Activated CD8-positive, alpha-beta T cell treated with anti-CD3 and anti-CD28 coated beads for 36 hours (primary cell): Measurements from ENCODE around the gene SCRN1. TPM values are rescaled to one million over a fixed set of nuclear protein-coding genes. Genes with fewer than 3 reads are reported as not detected.

ENCODE experiments used
- ATAC-seq: fragments of 200-7000 bp; cut with Tn5 transposase; one replicate; pipeline ENCODE4 v1.10.0; 2021; ENCODE audit warnings: mild to moderate bottlenecking, moderate library complexity
- CTCF ChIA-PET: fragments of 350-600 bp; sonication (Branson Sonifier 250); formaldehyde crosslinking; loops from one replicate; lab custom pipeline; 2021; ENCODE audit warnings: antibody characterized with exemption; lab: Charles Lee
- POLR2A ChIA-PET: fragments of 350-600 bp; sonication (Branson Sonifier 250); formaldehyde crosslinking; loops from one replicate; lab custom pipeline; 2021; ENCODE audit warnings: antibody characterized with exemption; lab: Charles Lee
- DNase-seq: peaks from one replicate; pipeline ENCODE4 v3.0.0-alpha.2; 2020
- H3K27ac Mint-ChIP-seq: one replicate; pipeline ENCODE4 v1.8.0; 2021; ENCODE audit warnings: mild to moderate bottlenecking, mixed read lengths
- H3K27me3 Mint-ChIP-seq: one replicate; pipeline ENCODE4 v1.8.0; 2021; ENCODE audit warnings: mixed read lengths
- H3K36me3 Mint-ChIP-seq: one replicate; pipeline ENCODE4 v1.8.0; 2021; ENCODE audit warnings: low read depth, mixed read lengths
- H3K4me1 Mint-ChIP-seq: one replicate; pipeline ENCODE4 v1.8.0; 2021; ENCODE audit warnings: low read depth, mixed read lengths
- H3K4me3 Mint-ChIP-seq: one replicate; pipeline ENCODE4 v1.8.0; 2021; ENCODE audit warnings: mild to moderate bottlenecking, moderate library complexity, mixed read lengths
- H3K9me3 Mint-ChIP-seq: one replicate; pipeline ENCODE4 v1.8.0; 2021; ENCODE audit warnings: mixed read lengths
- CTCF ChIP-seq: fragments of 200-600 bp; IDR thresholded peaks from one replicate; pipeline ENCODE4 v1.8.0; 2022; ENCODE audit warnings: antibody characterized with exemption, mild to moderate bottlenecking
- intact Hi-C: fragments of 100-400 bp; cut with micrococcal nuclease; formaldehyde crosslinking; loops from one replicate; pipeline ENCODE4 v1.10.0; 2022
- total RNA-seq, 2 experiments: library from RNA; stranded (reverse); gene quantifications; one replicate each; pipeline ENCODE4 v1.2.3, GENCODE V29; 2021

The SCRN1 gene
- total RNA-seq, 2 experiments from 2014 or later: 10.8 to 14.7 TPM

DNA sequence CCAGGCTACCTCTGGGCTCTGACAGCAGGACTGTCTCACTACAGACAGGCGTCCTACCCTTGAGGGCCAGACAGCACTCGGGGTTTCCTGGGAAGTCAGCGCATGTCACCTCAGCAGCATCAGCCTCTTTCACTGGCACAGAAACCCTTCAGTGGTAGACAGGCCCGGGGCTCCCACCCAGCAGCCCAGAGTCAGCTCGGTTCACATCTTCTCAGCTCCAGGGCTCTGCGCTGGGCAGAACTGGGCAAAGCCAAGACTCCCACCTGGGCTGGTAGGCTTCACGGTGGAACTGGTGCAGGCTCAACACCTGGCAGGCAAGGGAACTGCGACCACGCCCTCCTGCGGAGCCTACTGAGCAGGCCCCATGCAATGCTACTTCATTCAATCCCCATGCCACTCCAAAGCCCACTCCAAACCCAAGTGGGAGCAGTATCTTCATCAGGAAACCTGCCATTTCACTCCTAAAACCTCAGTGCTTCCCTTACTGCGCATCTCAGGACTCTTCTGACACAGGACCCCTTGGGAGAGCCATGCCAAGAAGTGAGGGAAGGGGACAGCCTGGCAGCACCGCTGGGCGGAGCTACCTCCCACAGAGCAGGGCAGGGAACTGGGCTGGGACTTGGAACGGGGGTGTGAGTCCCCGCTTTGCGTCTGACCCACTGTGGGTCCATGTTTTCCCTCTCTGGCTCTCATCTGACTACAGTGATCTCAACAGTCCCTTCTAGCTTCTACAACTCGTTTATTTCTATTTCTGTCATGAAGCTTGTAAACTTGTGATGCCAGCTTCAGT is 60.4 kb downstream of the SCRN1 start:
- H3K4me1 Mint-ChIP-seq: peaks cover 6% of the 10 kb centered on the region
- POLR2A ChIA-PET: interaction anchor here (1.2 kb wide), 1 partner anchor 52 kb away, joined by 3 read pairs; no protein-coding TSS in a partner anchor
- no peak overlapping the region for H3K4me3 Mint-ChIP-seq
- no peaks in the 10 kb centered on the region for H3K9me3 Mint-ChIP-seq
- H3K27ac Mint-ChIP-seq: no peak overlapping the region
- TF ChIP-seq CTCF: no peak
- ATAC-seq (no peak), DNase-seq (no peak)
- H3K27me3 Mint-ChIP-seq: no peaks in the 10 kb centered on the region
- intact Hi-C loops: no loop called here
- no peaks in the 10 kb centered on the region for H3K36me3 Mint-ChIP-seq
- CTCF ChIA-PET: interaction anchor here (1.1 to 1.6 kb wide), 2 partner anchors 8 to 133 kb away, joined by 3 to 8 read pairs; no protein-coding TSS in a partner anchor

GRCh38 chr7:29926741-29927140 is 62.9 kb downstream of the SCRN1 start:
- ChIA-PET POLR2A (no interaction called here), CTCF (no interaction called here)
- ATAC-seq: no peak

DNA sequence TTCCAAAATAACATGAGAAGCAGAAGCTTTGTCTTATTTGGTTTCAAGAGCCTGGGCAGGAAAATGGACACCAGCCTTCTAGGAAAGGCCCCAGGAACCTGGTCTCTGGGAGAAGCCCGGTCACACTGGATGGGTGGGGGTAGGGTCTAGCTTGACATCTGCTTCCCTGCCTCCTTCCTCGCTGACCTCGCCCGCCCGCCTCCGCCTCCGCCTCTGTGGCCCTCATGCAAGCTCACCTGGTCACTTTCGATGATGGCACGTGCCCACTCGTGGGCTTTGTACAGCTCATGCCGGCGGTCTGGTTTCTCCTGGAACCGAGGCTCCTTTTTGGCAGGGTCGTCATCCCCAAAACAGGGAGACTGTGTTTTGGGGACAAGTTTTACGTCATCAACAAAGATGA is 63.4 kb downstream of the SCRN1 start:
- POLR2A ChIA-PET: interaction anchor here (0.6 kb wide), 1 partner anchor 16 kb away, joined by 3 read pairs; no protein-coding TSS in a partner anchor
- ATAC-seq: no peak
- H3K9me3 Mint-ChIP-seq: no peaks in the 10 kb centered on the region
- no peak for DNase-seq
- H3K36me3 Mint-ChIP-seq: no peaks in the 10 kb centered on the region
- intact Hi-C loops: no loop called here
- H3K4me3 Mint-ChIP-seq: no peak overlapping the region
- TF ChIP-seq CTCF: no peak
- H3K27ac Mint-ChIP-seq: no peak overlapping the region
- no peaks in the 10 kb centered on the region for H3K27me3 Mint-ChIP-seq
- peaks cover 6% of the 10 kb centered on the region for H3K4me1 Mint-ChIP-seq
- CTCF ChIA-PET: interaction anchor here (0.8 kb wide), 1 partner anchor 137 kb away, joined by 4 read pairs; no protein-coding TSS in a partner anchor

More at GRCh38 chr7:29926741-29927140, 62.9 kb downstream of the SCRN1 start:
- Mint-ChIP-seq H3K36me3 (no peaks in the 10 kb centered on the region), H3K9me3 (no peaks in the 10 kb centered on the region), H3K4me3 (no peak overlapping the region), H3K4me1 (peaks cover 6% of the 10 kb centered on the region), H3K27me3 (no peaks in the 10 kb centered on the region), H3K27ac (no peak overlapping the region)
- DNase-seq: no peak
- TF ChIP-seq CTCF: no peak
- intact Hi-C loops: no loop called here

DNA sequence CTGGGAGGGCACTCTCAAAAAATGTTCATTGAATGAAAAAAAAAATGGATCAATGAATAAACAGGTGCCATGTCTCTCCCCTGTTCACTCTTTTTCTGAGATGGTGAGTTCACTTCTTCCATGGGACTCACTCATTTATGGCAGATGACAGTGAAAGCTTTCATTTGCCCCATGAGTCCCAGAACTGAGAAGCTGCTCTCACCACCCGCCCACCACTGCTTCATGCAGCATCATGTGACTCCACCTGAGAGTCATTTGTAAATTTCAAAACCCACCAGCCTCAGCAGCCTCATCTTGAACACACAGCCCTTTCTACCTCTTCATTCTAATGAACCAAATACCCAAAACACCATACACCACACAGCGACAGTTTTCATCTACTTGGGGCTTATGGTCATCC is 64.9 kb downstream of the SCRN1 start:
- TF ChIP-seq CTCF: no peak
- H3K27ac Mint-ChIP-seq: no peak overlapping the region
- H3K4me1 Mint-ChIP-seq: peaks cover 6% of the 10 kb centered on the region
- H3K36me3 Mint-ChIP-seq: no peaks in the 10 kb centered on the region
- intact Hi-C loops: loop anchor here (5.0 kb wide), 2 partner anchors 47 to 177 kb away; no protein-coding TSS in a partner anchor
- no peak overlapping the region for H3K4me3 Mint-ChIP-seq
- H3K27me3 Mint-ChIP-seq: no peaks in the 10 kb centered on the region
- H3K9me3 Mint-ChIP-seq: no peaks in the 10 kb centered on the region
- ChIA-PET CTCF (no interaction called here), POLR2A (no interaction called here)
- peak; percentile 70 for ATAC-seq
- DNase-seq: peak; percentile 60

GRCh38 chr7:29924006-29924405 is 65.6 kb downstream of the SCRN1 start:
- POLR2A ChIA-PET: no interaction called here
- CTCF ChIA-PET: interaction anchor here (0.6 kb wide), 1 partner anchor 137 kb away, joined by 3 read pairs; no protein-coding TSS in a partner anchor
- no peaks in the 10 kb centered on the region for H3K27me3 Mint-ChIP-seq
- H3K4me3 Mint-ChIP-seq: no peak overlapping the region
- TF ChIP-seq CTCF: no peak
- no peaks in the 10 kb centered on the region for H3K36me3 Mint-ChIP-seq
- intact Hi-C loops: loop anchor here (5.0 kb wide), 2 partner anchors 47 to 177 kb away; no protein-coding TSS in a partner anchor
- no peaks in the 10 kb centered on the region for H3K9me3 Mint-ChIP-seq
- peaks cover 6% of the 10 kb centered on the region for H3K4me1 Mint-ChIP-seq
- no peak for DNase-seq
- no peak overlapping the region for H3K27ac Mint-ChIP-seq
- ATAC-seq: no peak
